ENCODE results near the gene GABRG3.

GRCh38 chr15:27123291-27123690, 152.3 kb downstream of the GABRG3 start:
- TF ChIP-seq CTCF (optimal IDR thresholded peaks at IDR 0.05 in 1 of 3, IDR thresholded peaks at IDR 0.05 in 1 of 3, conservative IDR thresholded peaks at IDR 0.05 in 1 of 3; ENCODE audit: extremely low read depth in 1 of 3, insufficient read depth in 2 of 3, low read length in 3 of 3) (no peak), EZH2 (IDR thresholded peaks at IDR 0.05; ENCODE audit: low read length) (no peak)
